Kasumi-1 (cell line): ENCODE results near the gene CD8B.

Experiments used
- DNase-seq, 2 experiments: peaks; one replicate each; lab custom pipeline; 2025; lab: John Stamatoyannopoulos, UW

Gene CD8B

DNA sequence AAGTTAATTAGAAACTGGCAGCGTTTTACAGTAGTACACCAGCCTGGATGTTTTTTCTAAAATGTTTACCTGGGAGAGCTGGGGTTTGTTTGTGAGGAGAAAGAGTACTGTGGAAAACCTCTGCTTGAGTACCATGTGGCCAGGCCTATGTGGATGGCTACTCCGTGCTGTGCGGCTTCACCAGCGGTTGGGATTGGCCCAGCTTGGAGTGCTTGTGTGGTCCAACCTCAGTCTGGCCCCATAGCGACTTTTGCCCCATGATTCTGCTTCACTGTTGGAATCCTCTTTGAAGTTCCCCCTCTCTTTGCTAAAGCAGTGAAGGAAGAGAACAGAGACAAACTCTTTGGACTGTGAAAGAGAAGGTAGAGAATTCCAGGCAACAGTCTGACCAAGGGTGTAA, 86.8 kb downstream of the CD8B start:
- DNase-seq = no peak

DNA sequence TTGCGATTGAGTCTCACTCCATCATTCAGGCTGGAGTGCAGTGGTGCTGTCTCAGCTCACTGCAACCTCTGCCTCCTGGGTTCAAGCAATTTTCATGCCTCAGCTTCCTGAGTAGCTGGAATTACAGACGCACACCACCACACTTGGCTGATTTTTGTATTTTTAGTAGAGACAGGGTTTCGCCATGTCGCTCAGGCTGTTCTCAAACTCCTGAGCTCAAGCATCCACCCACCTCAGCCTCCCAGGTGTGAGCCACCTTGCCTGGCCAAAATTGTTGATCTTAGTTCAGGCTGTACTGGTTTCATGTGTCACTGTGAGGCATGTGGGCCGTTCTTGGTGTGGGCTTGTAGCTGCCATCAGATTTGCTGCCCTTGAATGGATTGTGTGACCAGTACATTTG, 89.1 kb downstream of the CD8B start:
- no peak for DNase-seq

DNA sequence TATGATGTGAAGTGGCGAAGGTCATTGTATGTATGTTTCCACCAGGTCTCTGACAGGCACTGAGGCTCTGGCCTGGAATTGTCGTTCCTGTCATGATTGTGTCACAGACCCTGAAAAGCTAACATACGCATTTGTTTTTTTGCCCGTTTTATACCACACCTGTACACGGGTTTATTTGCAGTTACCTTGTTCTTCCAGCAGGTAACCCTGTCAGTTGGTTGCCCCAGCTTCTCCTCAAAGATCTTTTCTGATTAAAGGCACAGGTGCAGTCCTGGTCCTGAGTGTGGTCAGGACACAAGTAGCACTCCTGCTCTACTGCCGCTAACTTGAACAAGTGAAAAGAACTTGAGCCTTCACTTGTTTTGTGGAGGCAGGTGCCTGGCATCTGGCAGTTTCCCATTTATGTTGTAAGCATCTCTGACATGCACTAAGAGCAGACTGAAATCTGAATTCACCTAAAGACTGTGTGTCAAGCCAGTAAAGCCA, 90.8 kb downstream of the CD8B start:
- DNase-seq = no peak

DNA sequence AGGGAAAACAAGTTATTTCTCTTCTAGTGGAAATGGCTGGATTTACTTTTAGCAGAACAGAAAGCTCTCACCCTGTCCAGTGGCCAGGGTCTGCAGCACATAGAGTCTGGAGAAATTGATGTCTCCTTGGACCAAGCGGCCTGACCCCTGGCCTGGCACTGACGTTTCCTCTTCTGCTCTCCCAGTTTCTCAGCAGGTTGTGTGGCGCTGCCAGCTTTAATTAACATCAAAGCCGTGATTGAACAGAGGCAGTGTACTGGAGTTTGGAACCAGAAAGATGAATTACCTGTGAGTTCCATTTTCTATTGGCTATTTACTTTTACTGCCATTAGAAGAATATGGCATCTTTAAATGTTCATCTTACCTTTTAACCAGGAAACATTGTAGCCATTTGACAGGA, 91.8 kb downstream of the CD8B start:
- no peak for DNase-seq

DNA sequence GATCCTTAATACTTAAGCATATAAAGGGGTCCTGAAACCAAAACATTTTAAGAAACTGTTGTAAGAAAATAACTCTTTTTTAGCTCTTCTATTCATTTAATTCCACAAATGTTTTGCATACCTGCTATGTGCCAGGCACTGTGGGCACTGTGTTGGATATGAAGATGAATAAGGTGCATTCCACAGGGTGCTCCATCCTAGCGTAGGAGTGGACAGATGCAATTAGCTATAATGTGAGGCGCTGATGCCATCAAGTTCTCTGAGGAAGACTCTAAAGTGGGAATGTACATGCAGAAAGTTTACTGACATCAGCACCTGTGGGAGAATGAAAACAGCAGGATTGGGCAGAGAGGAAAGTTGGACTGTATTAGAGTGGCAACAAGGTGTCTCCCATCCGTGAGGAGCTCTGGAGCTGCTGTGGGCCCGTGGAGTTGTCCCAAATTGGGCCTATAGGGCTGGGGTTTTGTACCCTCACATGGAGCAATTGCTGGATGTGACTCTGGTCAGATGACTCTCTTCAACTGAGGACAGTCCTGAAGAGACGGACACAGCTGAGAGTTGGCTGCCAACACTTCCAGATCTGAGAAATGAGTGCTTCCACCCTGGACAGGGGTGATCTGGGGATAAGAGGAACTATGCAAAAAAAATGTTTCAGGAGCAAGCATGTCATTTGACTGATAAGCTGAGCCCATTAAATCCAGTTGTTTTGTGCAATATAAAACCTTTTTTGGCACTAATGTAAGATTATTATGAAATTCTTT, 93.3 kb downstream of the CD8B start:
- no peak for DNase-seq
